GM21515 (cell line): ENCODE measurements around the gene KIF19.

ENCODE experiments used
- ATAC-seq: cut with Tn5 transposase; IDR thresholded peaks from one replicate; pipeline ENCODE4 v1.9.1; 2021; ENCODE audit not compliant: unreplicated experiment

Gene KIF19

GRCh38 chr17:74303305-74303704, 22.7 kb upstream of the KIF19 start:
- no peak for ATAC-seq

GRCh38 chr17:74304184-74304583, 21.8 kb upstream of the KIF19 start:
- ATAC-seq: no peak

DNA sequence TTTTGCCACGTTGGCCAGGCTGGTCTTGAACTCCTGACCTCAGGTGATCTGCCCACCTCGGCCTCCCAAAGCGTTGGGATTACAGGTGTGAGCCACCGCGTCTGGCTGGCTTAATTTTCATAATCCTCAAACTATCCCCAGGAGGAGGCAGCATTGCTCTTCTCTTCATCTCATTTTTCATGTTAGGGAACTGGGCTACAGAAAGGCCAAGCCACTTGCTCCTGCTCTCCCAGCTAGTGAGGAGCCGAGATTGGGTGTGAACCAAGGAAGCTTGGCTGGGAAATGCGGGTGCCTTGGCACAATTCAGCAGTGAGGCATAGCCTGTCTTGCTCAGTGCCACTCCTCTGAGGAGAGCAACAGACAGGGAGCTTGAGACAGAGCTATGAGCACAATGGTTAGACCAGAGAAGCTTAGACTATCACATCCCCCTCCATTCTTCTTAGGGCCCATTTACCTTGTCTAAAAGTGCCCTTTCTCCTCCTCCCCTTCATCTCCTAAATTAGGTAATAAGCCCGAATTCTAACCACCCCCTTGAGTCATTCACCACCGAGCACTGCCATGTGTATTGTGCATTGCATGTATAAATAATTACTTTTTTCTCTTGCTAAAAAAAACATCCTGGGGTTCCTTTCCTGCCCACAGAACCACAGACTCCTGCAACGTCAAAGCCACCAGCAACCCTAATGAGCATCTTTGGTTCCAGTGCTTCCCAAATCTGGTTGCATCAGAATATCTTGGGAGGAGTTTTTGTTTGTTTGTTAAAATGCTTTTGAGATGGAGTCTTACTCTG, 20.0 kb upstream of the KIF19 start:
- ATAC-seq: no peak

GRCh38 chr17:74307984-74308773, 17.8 kb upstream of the KIF19 start:
- ATAC-seq: no peak

- no peak for ATAC-seq
These were observed 16.1 kb upstream of the KIF19 start for GRCh38 chr17:74309902-74310301.

GRCh38 chr17:74314877-74315276, 11.1 kb upstream of the KIF19 start:
- no peak for ATAC-seq

DNA sequence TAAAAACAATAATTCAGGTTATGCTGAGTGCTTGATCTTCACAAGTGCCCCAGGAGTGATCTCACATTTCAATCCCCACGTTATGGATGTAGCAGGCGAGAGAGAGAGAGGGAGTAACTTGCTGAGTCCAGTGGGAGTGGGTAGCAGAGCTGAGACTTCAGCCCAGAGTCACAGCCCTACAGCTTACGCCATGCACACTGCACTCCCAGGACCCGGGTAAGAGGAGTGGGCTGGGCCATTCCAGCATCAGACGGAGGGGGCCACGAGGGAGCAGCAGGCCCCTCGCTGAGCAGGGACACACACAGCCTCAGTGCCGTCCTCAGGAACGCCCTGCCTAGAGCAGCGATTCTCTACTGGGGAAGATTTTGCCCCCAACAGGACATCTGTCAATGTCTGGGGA, 9.8 kb upstream of the KIF19 start:
- ATAC-seq: no peak

DNA sequence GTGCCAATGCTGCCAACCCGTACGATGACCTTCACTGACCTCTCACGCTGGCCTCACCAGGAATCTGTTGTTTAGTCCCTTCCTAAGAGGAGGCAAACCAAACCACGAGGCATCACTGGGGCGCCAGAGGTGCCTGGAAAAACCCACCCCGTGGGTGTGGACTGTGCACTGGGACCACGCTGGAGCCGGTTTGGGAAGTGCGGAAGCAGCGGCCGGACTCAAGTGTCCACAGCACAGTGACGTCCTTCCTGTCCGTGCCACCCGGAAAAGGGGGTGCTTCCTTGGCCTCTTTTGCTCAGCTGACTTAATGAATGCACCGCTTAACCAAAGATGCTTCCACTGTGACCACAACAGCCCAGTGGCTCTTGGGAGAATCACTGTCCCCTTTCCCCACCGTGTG, 9.0 kb upstream of the KIF19 start:
- ATAC-seq: no peak

DNA sequence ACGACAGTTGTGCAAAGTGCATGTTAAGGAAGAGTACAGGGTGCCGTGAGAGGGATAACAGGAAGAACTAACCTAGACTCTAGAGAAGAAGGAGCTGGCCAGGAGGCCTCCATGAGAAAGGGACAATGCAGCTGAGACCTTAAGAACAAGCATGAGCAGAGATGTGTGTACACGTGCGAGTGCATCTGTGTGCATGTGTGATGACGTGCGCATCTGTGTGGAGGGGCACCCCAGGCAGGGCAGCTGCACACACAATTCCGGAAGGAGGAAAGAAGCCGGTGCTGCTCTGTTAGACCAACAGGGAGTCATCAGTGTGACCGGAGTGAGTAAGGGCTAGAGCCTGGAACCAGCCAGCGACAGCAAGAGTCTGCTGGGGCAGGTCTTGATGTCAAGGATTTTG, 7.6 kb upstream of the KIF19 start:
- ATAC-seq: no peak

- no peak for ATAC-seq
These were observed 1.5 kb upstream of the KIF19 start for GRCh38 chr17:74324521-74324920.

GRCh38 chr17:74325376-74325742, 667 bp upstream of the KIF19 start:
- ATAC-seq: no peak

DNA sequence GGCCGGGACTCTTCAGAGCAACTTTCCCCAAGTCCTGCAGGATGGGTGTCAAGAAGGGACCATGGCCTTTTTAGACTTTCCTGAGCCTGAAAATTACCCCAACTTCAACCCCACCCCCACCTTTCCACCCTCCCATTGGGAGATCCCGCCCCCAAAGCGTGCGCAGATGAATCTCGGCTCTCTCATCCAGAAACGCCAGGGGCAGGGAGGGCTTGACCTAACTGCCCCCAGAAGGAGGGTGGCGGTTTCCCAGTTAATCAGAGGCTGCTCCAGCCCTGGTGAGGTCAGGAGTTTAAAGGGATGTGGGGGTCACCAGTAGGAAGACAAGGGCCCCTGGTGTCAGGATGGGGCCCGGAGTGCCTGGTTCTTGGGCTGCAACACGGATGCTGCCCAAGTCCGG, 480 bp downstream of the KIF19 start:
- ATAC-seq: no peak

GRCh38 chr17:74328487-74328886, 2.5 kb downstream of the KIF19 start:
- ATAC-seq: no peak

- ATAC-seq: no peak
These were observed 3.4 kb downstream of the KIF19 start for GRCh38 chr17:74329378-74329777.

DNA sequence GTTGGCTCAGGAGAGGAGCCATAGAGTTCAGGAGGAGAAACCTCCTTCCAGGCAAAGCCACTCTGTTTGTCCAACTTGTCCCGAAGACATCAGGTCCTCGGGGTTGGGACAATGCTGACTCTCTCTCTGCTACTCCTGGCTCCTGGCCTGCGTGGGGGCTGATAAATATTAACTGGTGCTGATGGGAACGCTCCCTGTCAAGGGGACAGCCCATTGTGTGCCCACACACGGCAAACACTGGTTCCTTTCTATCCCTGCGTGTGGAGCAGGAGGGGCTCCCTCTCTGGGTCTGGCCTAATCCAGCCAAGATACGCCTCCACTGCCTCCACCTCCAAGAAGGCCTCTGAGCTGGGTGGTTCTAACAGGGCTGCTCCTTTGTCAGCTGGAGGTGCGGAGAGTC, 4.4 kb downstream of the KIF19 start:
- ATAC-seq: no peak

GRCh38 chr17:74332017-74332650, 6.1 kb downstream of the KIF19 start:
- no peak for ATAC-seq

GRCh38 chr17:74332763-74333283, 6.8 kb downstream of the KIF19 start:
- no peak for ATAC-seq

DNA sequence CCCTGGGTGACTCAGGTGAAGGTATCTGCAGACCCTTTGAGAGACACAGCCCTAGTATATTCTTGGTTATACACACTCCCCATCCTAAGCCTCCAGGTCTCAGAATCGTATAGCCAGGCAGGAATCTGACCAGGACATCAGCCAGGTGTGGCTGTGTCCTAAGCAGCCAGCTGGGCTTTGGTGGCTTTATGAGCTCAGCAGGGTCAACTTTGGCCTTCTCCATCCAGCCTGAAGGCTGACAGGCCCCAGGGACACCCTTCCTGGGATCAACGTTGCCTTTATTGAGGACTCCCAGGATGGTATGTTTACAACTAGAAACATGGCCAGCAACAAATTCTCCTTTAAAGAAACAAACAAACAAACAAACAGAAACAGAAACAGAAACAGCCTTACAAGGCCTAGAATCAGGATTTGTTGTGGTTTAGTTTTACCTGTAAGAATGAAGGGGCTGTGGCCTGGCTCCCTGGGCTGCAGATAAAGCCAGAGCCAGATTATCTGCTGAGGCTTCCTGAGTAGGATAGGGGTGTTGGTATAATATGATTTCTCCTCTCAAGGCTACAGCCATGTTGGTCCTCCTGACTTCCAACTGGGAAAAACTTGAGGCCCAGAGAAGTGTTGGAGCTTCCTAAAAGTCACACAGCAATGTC, 8.5 kb downstream of the KIF19 start:
- ATAC-seq: no peak

DNA sequence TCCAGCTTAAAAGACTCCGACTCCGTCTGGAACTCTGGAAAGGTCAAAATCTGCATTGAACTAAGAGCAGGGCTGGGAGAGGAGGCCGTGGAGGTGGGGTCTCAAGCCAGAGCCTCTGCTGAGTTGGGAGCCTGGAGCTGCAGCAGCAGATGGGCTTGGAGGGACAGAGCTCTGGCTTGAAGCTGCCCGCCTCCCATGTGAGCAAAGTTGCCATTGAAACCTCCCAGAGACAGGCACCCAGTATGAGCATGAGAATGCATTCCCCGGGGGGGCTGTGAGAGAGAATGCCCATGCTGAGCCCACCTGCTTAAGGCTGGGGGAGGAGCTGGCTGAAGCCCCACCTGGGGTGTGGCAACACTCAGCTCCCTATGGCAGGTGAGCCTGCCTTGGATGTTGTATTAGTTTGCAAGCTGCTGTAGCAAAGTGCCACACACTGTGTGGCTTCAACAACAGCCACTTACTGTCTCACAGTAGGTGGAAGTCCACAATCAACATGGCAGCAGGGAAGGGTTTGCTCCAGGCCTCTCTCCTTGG, 9.6 kb downstream of the KIF19 start:
- ATAC-seq: no peak

- ATAC-seq: no peak
These were observed 10.3 kb downstream of the KIF19 start for GRCh38 chr17:74336307-74336706.
